A204.1 (cell line): ENCODE data around the gene ATRAID.

Experiments used
- FAIRE-seq: peaks from 2 replicates; lab custom pipeline; 2012; peaks lifted over from hg19 to GRCh38; lab: Jason Lieb, UNC

The ATRAID gene

GRCh38 chr2:27250652-27251379 lies 39.0 kb downstream of the ATRAID start:
- no peak for FAIRE-seq

GRCh38 chr2:27251766-27252165 lies 39.9 kb downstream of the ATRAID start:
- no peak for FAIRE-seq

GRCh38 chr2:27255187-27255586 lies 43.3 kb downstream of the ATRAID start:
- no peak for FAIRE-seq

GRCh38 chr2:27255660-27256059 lies 43.8 kb downstream of the ATRAID start:
- no peak for FAIRE-seq

- no peak for FAIRE-seq
Observed at GRCh38 chr2:27256855-27257454, 45.1 kb downstream of the ATRAID start.

GRCh38 chr2:27258051-27258450 lies 46.2 kb downstream of the ATRAID start:
- no peak for FAIRE-seq

GRCh38 chr2:27261241-27261925 lies 49.5 kb downstream of the ATRAID start:
- FAIRE-seq: no peak

GRCh38 chr2:27261926-27262298 lies 50.1 kb downstream of the ATRAID start:
- FAIRE-seq: no peak

GRCh38 chr2:27262379-27263286 lies 50.8 kb downstream of the ATRAID start, which contains the start of gene SLC30A3:
TSS of gene SLC30A3 (minus strand) at chr2:27263047. CDS start at chr2:27262906, 141 bp downstream.
- no peak for FAIRE-seq

- FAIRE-seq: no peak
Observed at GRCh38 chr2:27263287-27264252, 51.7 kb downstream of the ATRAID start.

GRCh38 chr2:27264253-27264752 lies 52.5 kb downstream of the ATRAID start:
- FAIRE-seq: no peak

- no peak for FAIRE-seq
Observed at GRCh38 chr2:27264753-27265535, 53.1 kb downstream of the ATRAID start.

- FAIRE-seq: no peak
Observed at GRCh38 chr2:27265536-27265870, 53.7 kb downstream of the ATRAID start.
